ENCODE measurements around the gene PPP1R11. TPM values are rescaled to one million over a fixed set of nuclear protein-coding genes. Genes with fewer than 3 reads are reported as not detected.
A peak's percentile ranks its signal among the peaks of the same experiment; 100 is the strongest.

PPP1R11 gene
- 57.2 TPM for polyA plus RNA-seq (2013, experiment 1 of 2)
- 54.2 TPM for polyA plus RNA-seq (2013, experiment 2 of 2)

DNA sequence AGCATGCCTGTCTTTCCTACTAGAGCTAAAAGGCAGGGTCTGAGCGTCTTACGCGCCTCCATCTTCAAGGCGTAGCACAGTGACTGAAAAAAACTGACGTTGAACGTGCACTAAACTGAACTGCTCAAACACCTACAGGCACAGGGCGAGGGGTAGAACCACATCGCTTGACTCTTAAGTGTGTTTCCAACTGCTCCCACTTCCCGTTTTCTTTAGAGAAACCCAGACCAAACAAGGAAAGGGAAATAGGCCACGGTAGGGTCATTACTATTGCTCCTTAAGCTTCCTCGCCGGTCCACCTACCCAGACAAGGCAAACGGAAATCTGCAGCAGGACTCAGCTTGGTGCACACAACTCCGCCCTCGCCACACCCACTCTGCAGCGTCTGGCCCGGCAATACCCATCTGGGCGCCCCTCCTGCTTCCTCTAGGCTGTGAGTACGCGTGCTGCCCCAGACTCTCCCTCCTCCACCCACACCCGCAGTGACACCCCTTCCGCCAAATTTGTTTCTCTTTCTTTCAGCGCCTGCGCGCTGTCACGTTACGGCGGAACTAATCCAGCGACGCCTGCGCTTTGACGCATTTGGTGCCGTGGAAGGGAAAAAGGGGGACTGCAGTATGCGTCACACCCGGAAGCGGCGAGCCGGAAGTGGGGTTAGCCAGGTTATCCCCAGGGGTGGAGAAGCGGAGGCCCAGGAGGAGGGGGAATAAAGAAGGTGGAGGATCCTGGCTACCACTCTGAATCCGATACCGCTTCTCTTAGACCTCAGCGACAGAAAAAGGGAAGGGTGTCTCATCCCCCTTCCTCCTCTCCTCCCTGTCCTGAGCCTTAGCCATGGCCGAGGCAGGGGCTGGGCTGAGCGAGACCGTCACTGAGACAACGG, at the start of gene PPP1R11:
TSS of gene PPP1R11 (plus strand) at position 622 of the 883 bp plus-strand sequence. CDS start at position 835, 213 bp downstream.
- peaks cover 4 to 17% of the 10 kb centered on the region in 2 experiments for H3K27me3 ChIP-seq (ENCODE audit: control insufficient read depth in 1 of 2, insufficient read depth in 1 of 2, low read length in 2 of 2)
- no peak within 1 kb of the TSS for H2AK5ac ChIP-seq (ENCODE audit: low read length, severe bottlenecking)
- H3K14ac ChIP-seq (ENCODE audit: low read length in 2 of 2), result peak within 1 kb of the TSS in 1 of 2 experiments; percentile 44
- H4K91ac ChIP-seq (ENCODE audit: low read length), result peak within 1 kb of the TSS; percentile 15
- no peak within 1 kb of the TSS for H2BK5ac ChIP-seq (ENCODE audit: low read depth, low read length, poor library complexity, severe bottlenecking)
- H2BK120ac ChIP-seq (ENCODE audit: low read depth, low read length), result no peak within 1 kb of the TSS
- no peaks in the 10 kb centered on the region for H3K9me3 ChIP-seq (ENCODE audit: control insufficient read depth, low read length)
- peaks cover 17 to 33% of the 10 kb centered on the region in 2 experiments for H3K36me3 ChIP-seq (ENCODE audit: control insufficient read depth in 1 of 2, insufficient read depth in 2 of 2, low read depth in 1 of 2, low read length in 2 of 2)
- peak within 1 kb of the TSS; percentile 66 for H2AFZ ChIP-seq (ENCODE audit: low read depth, low read length)
- peak within 1 kb of the TSS; percentile 73 to 79 for H3K18ac ChIP-seq (ENCODE audit: low read depth in 1 of 2, low read length in 2 of 2)
- H3K4me1 ChIP-seq (ENCODE audit: control insufficient read depth, insufficient read depth, low read depth, low read length), result peaks cover 13% of the 10 kb centered on the region
- peaks cover 15% of the 10 kb centered on the region for H3K79me1 ChIP-seq (replicated peaks; ENCODE audit: low read length, poor library complexity, severe bottlenecking)
- no peak within 1 kb of the TSS for H3K23ac ChIP-seq (ENCODE audit: low read length in 2 of 2)
- peak within 1 kb of the TSS in 1 of 2 experiments; percentile 40 for H3K4ac ChIP-seq (ENCODE audit: low read depth in 1 of 2, low read length in 2 of 2)
- peak within 1 kb of the TSS; percentile 92 for H3K9ac ChIP-seq (ENCODE audit: low read length)
- no peak within 1 kb of the TSS for H2BK15ac ChIP-seq (ENCODE audit: low read depth, poor library complexity, severe bottlenecking)
- H3K4me2 ChIP-seq (ENCODE audit: low read length, poor library complexity, severe bottlenecking), result peak within 1 kb of the TSS; percentile 73
- H4K8ac ChIP-seq (ENCODE audit: low read length), result peak within 1 kb of the TSS; percentile 55
- DNase-seq, result peak; percentile 100
- peak within 1 kb of the TSS in 1 of 2 experiments; percentile 33 for H2BK12ac ChIP-seq (ENCODE audit: low read length in 2 of 2)
- H3K27ac ChIP-seq (ENCODE audit: low read length, poor library complexity, severe bottlenecking), result peak within 1 kb of the TSS; percentile 84
- H3K4me3 ChIP-seq (ENCODE audit: insufficient read depth in 1 of 2, low read depth in 1 of 2, low read length in 2 of 2), result peak within 1 kb of the TSS; percentile 61 to 91
- 1% methylated on average over 37 of the region's 46 CpGs for WGBS

DNA sequence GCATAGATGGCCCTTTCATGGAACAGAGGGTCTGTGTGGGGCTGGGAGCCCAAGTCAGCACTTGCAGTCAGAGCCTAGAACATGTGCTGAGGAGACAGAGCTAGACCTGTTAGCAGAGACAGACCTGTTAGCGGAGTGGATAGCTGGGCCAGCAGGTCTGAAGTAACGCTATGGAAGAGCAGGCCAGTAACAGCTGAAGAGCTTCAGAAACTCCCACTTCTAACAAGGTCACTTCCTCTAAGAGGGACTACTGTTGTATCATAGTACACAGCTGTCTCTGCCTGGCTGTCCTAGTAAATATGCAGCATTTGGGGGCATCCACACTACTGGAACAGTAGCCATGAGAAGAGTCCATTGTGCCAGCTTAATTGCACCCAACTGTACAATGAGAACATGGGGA, 47.2 kb upstream of the PPP1R11 start:
- Histone ChIP-seq H2BK12ac (ENCODE audit: low read length in 2 of 2) (no peak overlapping the region), H3K23ac (ENCODE audit: low read length in 2 of 2) (no peak overlapping the region)
- DNase-seq, result no peak

GRCh38 chr6:30020626-30021025, 46.4 kb upstream of the PPP1R11 start:
- H3K23ac ChIP-seq (ENCODE audit: low read length in 2 of 2), result no peak overlapping the region
- no peaks in the 10 kb centered on the region for H3K79me1 ChIP-seq (replicated peaks; ENCODE audit: low read length, poor library complexity, severe bottlenecking)
- no peak overlapping the region for H2BK15ac ChIP-seq (ENCODE audit: low read depth, poor library complexity, severe bottlenecking)
- H2AK5ac ChIP-seq (ENCODE audit: low read length, severe bottlenecking), result no peak overlapping the region
- H3K18ac ChIP-seq (ENCODE audit: low read depth in 1 of 2, low read length in 2 of 2), result no peak overlapping the region
- no peak overlapping the region for H2BK120ac ChIP-seq (ENCODE audit: low read depth, low read length)
- H3K27me3 ChIP-seq (ENCODE audit: control insufficient read depth in 1 of 2, insufficient read depth in 1 of 2, low read length in 2 of 2), result no peaks in the 10 kb centered on the region
- no peak overlapping the region for H2BK5ac ChIP-seq (ENCODE audit: low read depth, low read length, poor library complexity, severe bottlenecking)
- no peak overlapping the region for H3K4me2 ChIP-seq (ENCODE audit: low read length, poor library complexity, severe bottlenecking)
- H3K4me1 ChIP-seq (ENCODE audit: control insufficient read depth, insufficient read depth, low read depth, low read length), result no peaks in the 10 kb centered on the region
- no peak overlapping the region for H3K9ac ChIP-seq (ENCODE audit: low read length)
- 43% methylated on average over 1 of the region's 1 CpG for WGBS
- no peak overlapping the region for H4K91ac ChIP-seq (ENCODE audit: low read length)
- H3K4ac ChIP-seq (ENCODE audit: low read depth in 1 of 2, low read length in 2 of 2), result no peak overlapping the region
- H3K36me3 ChIP-seq (ENCODE audit: control insufficient read depth in 1 of 2, insufficient read depth in 2 of 2, low read depth in 1 of 2, low read length in 2 of 2), result peaks cover 0 to 10% of the 10 kb centered on the region in 2 experiments
- H3K14ac ChIP-seq (ENCODE audit: low read length in 2 of 2), result no peak overlapping the region
- DNase-seq, result no peak
- no peak overlapping the region for H2AFZ ChIP-seq (ENCODE audit: low read depth, low read length)
- H3K27ac ChIP-seq (ENCODE audit: low read length, poor library complexity, severe bottlenecking), result no peak overlapping the region
- no peak overlapping the region for H2BK12ac ChIP-seq (ENCODE audit: low read length in 2 of 2)
- H4K8ac ChIP-seq (ENCODE audit: low read length), result no peak overlapping the region
- H3K4me3 ChIP-seq (ENCODE audit: insufficient read depth in 1 of 2, low read depth in 1 of 2, low read length in 2 of 2), result no peak overlapping the region
- no peaks in the 10 kb centered on the region for H3K9me3 ChIP-seq (ENCODE audit: control insufficient read depth, low read length)

More for the DNA sequence above, 47.2 kb upstream of the PPP1R11 start:
- Histone ChIP-seq H3K9ac (ENCODE audit: low read length) (no peak overlapping the region), H3K4me1 (ENCODE audit: control insufficient read depth, insufficient read depth, low read depth, low read length) (no peaks in the 10 kb centered on the region), H3K79me1 (replicated peaks; ENCODE audit: low read length, poor library complexity, severe bottlenecking) (no peaks in the 10 kb centered on the region), H2BK5ac (ENCODE audit: low read depth, low read length, poor library complexity, severe bottlenecking) (no peak overlapping the region), H3K27me3 (ENCODE audit: control insufficient read depth in 1 of 2, insufficient read depth in 1 of 2, low read length in 2 of 2) (no peaks in the 10 kb centered on the region), H3K36me3 (ENCODE audit: control insufficient read depth in 1 of 2, insufficient read depth in 2 of 2, low read depth in 1 of 2, low read length in 2 of 2) (peaks cover 0 to 10% of the 10 kb centered on the region in 2 experiments), H3K4ac (ENCODE audit: low read depth in 1 of 2, low read length in 2 of 2) (no peak overlapping the region), H3K9me3 (ENCODE audit: control insufficient read depth, low read length) (no peaks in the 10 kb centered on the region), H3K18ac (ENCODE audit: low read depth in 1 of 2, low read length in 2 of 2) (no peak overlapping the region), H4K91ac (ENCODE audit: low read length) (no peak overlapping the region), H2BK120ac (ENCODE audit: low read depth, low read length) (no peak overlapping the region), H3K27ac (ENCODE audit: low read length, poor library complexity, severe bottlenecking) (no peak overlapping the region), H2BK15ac (ENCODE audit: low read depth, poor library complexity, severe bottlenecking) (no peak overlapping the region), H3K14ac (ENCODE audit: low read length in 2 of 2) (no peak overlapping the region), H3K4me3 (ENCODE audit: insufficient read depth in 1 of 2, low read depth in 1 of 2, low read length in 2 of 2) (no peak overlapping the region), H2AFZ (ENCODE audit: low read depth, low read length) (no peak overlapping the region), H2AK5ac (ENCODE audit: low read length, severe bottlenecking) (no peak overlapping the region), H4K8ac (ENCODE audit: low read length) (no peak overlapping the region), H3K4me2 (ENCODE audit: low read length, poor library complexity, severe bottlenecking) (no peak overlapping the region)
- 100% methylated on average over 1 of the region's 2 CpGs for WGBS

- Histone ChIP-seq H2BK5ac (ENCODE audit: low read depth, low read length, poor library complexity, severe bottlenecking) (no peak overlapping the region), H3K27me3 (ENCODE audit: control insufficient read depth in 1 of 2, insufficient read depth in 1 of 2, low read length in 2 of 2) (no peaks in the 10 kb centered on the region), H2BK120ac (ENCODE audit: low read depth, low read length) (no peak overlapping the region), H3K4me2 (ENCODE audit: low read length, poor library complexity, severe bottlenecking) (no peak overlapping the region), H3K14ac (ENCODE audit: low read length in 2 of 2) (no peak overlapping the region), H3K23ac (ENCODE audit: low read length in 2 of 2) (no peak overlapping the region), H3K27ac (ENCODE audit: low read length, poor library complexity, severe bottlenecking) (no peak overlapping the region), H3K9ac (ENCODE audit: low read length) (no peak overlapping the region), H2BK15ac (ENCODE audit: low read depth, poor library complexity, severe bottlenecking) (no peak overlapping the region), H2AK5ac (ENCODE audit: low read length, severe bottlenecking) (no peak overlapping the region), H3K4me3 (ENCODE audit: insufficient read depth in 1 of 2, low read depth in 1 of 2, low read length in 2 of 2) (no peak overlapping the region), H3K4me1 (ENCODE audit: control insufficient read depth, insufficient read depth, low read depth, low read length) (no peaks in the 10 kb centered on the region), H4K91ac (ENCODE audit: low read length) (no peak overlapping the region), H3K79me1 (replicated peaks; ENCODE audit: low read length, poor library complexity, severe bottlenecking) (no peaks in the 10 kb centered on the region), H3K36me3 (ENCODE audit: control insufficient read depth in 1 of 2, insufficient read depth in 2 of 2, low read depth in 1 of 2, low read length in 2 of 2) (peaks cover 0 to 10% of the 10 kb centered on the region in 2 experiments), H2AFZ (ENCODE audit: low read depth, low read length) (no peak overlapping the region), H3K9me3 (ENCODE audit: control insufficient read depth, low read length) (no peaks in the 10 kb centered on the region), H3K18ac (ENCODE audit: low read depth in 1 of 2, low read length in 2 of 2) (no peak overlapping the region), H4K8ac (ENCODE audit: low read length) (no peak overlapping the region), H2BK12ac (ENCODE audit: low read length in 2 of 2) (no peak overlapping the region), H3K4ac (ENCODE audit: low read depth in 1 of 2, low read length in 2 of 2) (no peak overlapping the region)
- no peak for DNase-seq
- WGBS, result 79% methylated on average over 2 of the region's 3 CpGs
Observed at GRCh38 chr6:30022189-30022588, 44.8 kb upstream of the PPP1R11 start.
